DOHH2 (cell line): ENCODE data around the gene IGF2BP3.

Experiments
- EZH2phosphoT487 ChIP-seq: fragments of 200-600 bp; sonication (generic); IDR thresholded peaks from 2 replicates; pipeline ENCODE4 v1.6.1; 2017; ENCODE audit warnings: borderline replicate concordance, mild to moderate bottlenecking, antibody characterized with exemption, low read length, moderate library complexity, mixed read lengths
- TF ChIP-seq, protein P1 (sequence below): fragments of 200-600 bp; sonication (generic); IDR thresholded peaks from one replicate; pipeline ENCODE4 v1.5.1; 2014; ENCODE audit warnings: antibody characterized with exemption, mild to moderate bottlenecking, low read depth, low read length; ENCODE audit not compliant: poor library complexity, severe bottlenecking

- TF ChIP-seq, protein P1, sequence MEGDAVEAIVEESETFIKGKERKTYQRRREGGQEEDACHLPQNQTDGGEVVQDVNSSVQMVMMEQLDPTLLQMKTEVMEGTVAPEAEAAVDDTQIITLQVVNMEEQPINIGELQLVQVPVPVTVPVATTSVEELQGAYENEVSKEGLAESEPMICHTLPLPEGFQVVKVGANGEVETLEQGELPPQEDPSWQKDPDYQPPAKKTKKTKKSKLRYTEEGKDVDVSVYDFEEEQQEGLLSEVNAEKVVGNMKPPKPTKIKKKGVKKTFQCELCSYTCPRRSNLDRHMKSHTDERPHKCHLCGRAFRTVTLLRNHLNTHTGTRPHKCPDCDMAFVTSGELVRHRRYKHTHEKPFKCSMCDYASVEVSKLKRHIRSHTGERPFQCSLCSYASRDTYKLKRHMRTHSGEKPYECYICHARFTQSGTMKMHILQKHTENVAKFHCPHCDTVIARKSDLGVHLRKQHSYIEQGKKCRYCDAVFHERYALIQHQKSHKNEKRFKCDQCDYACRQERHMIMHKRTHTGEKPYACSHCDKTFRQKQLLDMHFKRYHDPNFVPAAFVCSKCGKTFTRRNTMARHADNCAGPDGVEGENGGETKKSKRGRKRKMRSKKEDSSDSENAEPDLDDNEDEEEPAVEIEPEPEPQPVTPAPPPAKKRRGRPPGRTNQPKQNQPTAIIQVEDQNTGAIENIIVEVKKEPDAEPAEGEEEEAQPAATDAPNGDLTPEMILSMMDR = no peak
- no peak for TF ChIP-seq EZH2phosphoT487
Observed at GRCh38 chr7:23341846-23342598, 128.3 kb downstream of the IGF2BP3 start.
